ENCODE data around the gene BAHCC1.
A peak's percentile ranks its signal among the peaks of the same experiment; 100 is the strongest.

The BAHCC1 gene

GRCh38 chr17:81401723-81402529 lies 6.7 kb downstream of the BAHCC1 start:
- Histone ChIP-seq H3K27me3 (ENCODE audit: insufficient read depth, insufficient read length) (peaks cover 38% of the 10 kb centered on the region), H3K4me3 (ENCODE audit: insufficient read length, low read depth) (no peak overlapping the region), H3K9ac (ENCODE audit: insufficient read length, low read depth) (peak overlapping the region; percentile 50), H3K9me3 (ENCODE audit: insufficient read depth, low read length) (no peaks in the 10 kb centered on the region), H3K36me3 (ENCODE audit: insufficient read depth, insufficient read length, low read length) (no peaks in the 10 kb centered on the region), H3K4me1 (ENCODE audit: insufficient read depth, insufficient read length) (peaks cover 31% of the 10 kb centered on the region)
- no peak for DNase-seq (ENCODE audit: low read depth, low spot score)
- TF ChIP-seq SUZ12 (IDR thresholded peaks at IDR 0.05; ENCODE audit: extremely low read depth, insufficient read depth, insufficient read length) = no peak
- no peak for TF ChIP-seq ZNF274 (IDR thresholded peaks at IDR 0.05; ENCODE audit: low read depth, low read length)
- no peak for TF ChIP-seq YY1 (IDR thresholded peaks at IDR 0.05; ENCODE audit: insufficient read depth, insufficient read length)

- no peaks in the 10 kb centered on the region for H3K36me3 ChIP-seq (ENCODE audit: insufficient read depth, insufficient read length, low read length)
- H3K9ac ChIP-seq (ENCODE audit: insufficient read length, low read depth) = peak overlapping the region; percentile 50
- TF ChIP-seq SUZ12 (IDR thresholded peaks at IDR 0.05; ENCODE audit: extremely low read depth, insufficient read depth, insufficient read length) (no peak), ZNF274 (IDR thresholded peaks at IDR 0.05; ENCODE audit: low read depth, low read length) (no peak), YY1 (IDR thresholded peaks at IDR 0.05; ENCODE audit: insufficient read depth, insufficient read length) (no peak)
- no peaks in the 10 kb centered on the region for H3K9me3 ChIP-seq (ENCODE audit: insufficient read depth, low read length)
- peaks cover 31% of the 10 kb centered on the region for H3K4me1 ChIP-seq (ENCODE audit: insufficient read depth, insufficient read length)
- no peak overlapping the region for H3K4me3 ChIP-seq (ENCODE audit: insufficient read length, low read depth)
- no peak for DNase-seq (ENCODE audit: low read depth, low spot score)
- peaks cover 38% of the 10 kb centered on the region for H3K27me3 ChIP-seq (ENCODE audit: insufficient read depth, insufficient read length)
Observed at GRCh38 chr17:81402530-81402941, 7.3 kb downstream of the BAHCC1 start.

- H3K9me3 ChIP-seq (ENCODE audit: insufficient read depth, low read length) = no peaks in the 10 kb centered on the region
- peaks cover 33% of the 10 kb centered on the region for H3K27me3 ChIP-seq (ENCODE audit: insufficient read depth, insufficient read length)
- peaks cover 29% of the 10 kb centered on the region for H3K4me1 ChIP-seq (ENCODE audit: insufficient read depth, insufficient read length)
- no peak for DNase-seq (ENCODE audit: low read depth, low spot score)
- no peaks in the 10 kb centered on the region for H3K36me3 ChIP-seq (ENCODE audit: insufficient read depth, insufficient read length, low read length)
- H3K9ac ChIP-seq (ENCODE audit: insufficient read length, low read depth) = peak overlapping the region; percentile 50
- H3K4me3 ChIP-seq (ENCODE audit: insufficient read length, low read depth) = no peak overlapping the region
- TF ChIP-seq YY1 (IDR thresholded peaks at IDR 0.05; ENCODE audit: insufficient read depth, insufficient read length) (no peak), ZNF274 (IDR thresholded peaks at IDR 0.05; ENCODE audit: low read depth, low read length) (no peak), SUZ12 (IDR thresholded peaks at IDR 0.05; ENCODE audit: extremely low read depth, insufficient read depth, insufficient read length) (no peak)
Observed at GRCh38 chr17:81402981-81403467, 7.8 kb downstream of the BAHCC1 start.

GRCh38 chr17:81403671-81404534 lies 8.6 kb downstream of the BAHCC1 start:
- no peak overlapping the region for H3K9ac ChIP-seq (ENCODE audit: insufficient read length, low read depth)
- H3K27me3 ChIP-seq (ENCODE audit: insufficient read depth, insufficient read length) = peaks cover 24% of the 10 kb centered on the region
- no peaks in the 10 kb centered on the region for H3K36me3 ChIP-seq (ENCODE audit: insufficient read depth, insufficient read length, low read length)
- TF ChIP-seq ZNF274 (IDR thresholded peaks at IDR 0.05; ENCODE audit: low read depth, low read length) = no peak
- TF ChIP-seq SUZ12 (IDR thresholded peaks at IDR 0.05; ENCODE audit: extremely low read depth, insufficient read depth, insufficient read length) = no peak
- no peak for TF ChIP-seq YY1 (IDR thresholded peaks at IDR 0.05; ENCODE audit: insufficient read depth, insufficient read length)
- H3K9me3 ChIP-seq (ENCODE audit: insufficient read depth, low read length) = no peaks in the 10 kb centered on the region
- H3K4me3 ChIP-seq (ENCODE audit: insufficient read length, low read depth) = no peak overlapping the region
- DNase-seq (ENCODE audit: low read depth, low spot score) = no peak
- peaks cover 30% of the 10 kb centered on the region for H3K4me1 ChIP-seq (ENCODE audit: insufficient read depth, insufficient read length)

- DNase-seq (ENCODE audit: low read depth, low spot score) = no peak
- H3K27me3 ChIP-seq (ENCODE audit: insufficient read depth, insufficient read length) = peaks cover 21% of the 10 kb centered on the region
Observed at GRCh38 chr17:81404558-81405165, 9.4 kb downstream of the BAHCC1 start.

GRCh38 chr17:81405411-81405872 lies 10.2 kb downstream of the BAHCC1 start:
- H3K4me3 ChIP-seq (ENCODE audit: insufficient read length, low read depth) = no peak overlapping the region
- H3K9ac ChIP-seq (ENCODE audit: insufficient read length, low read depth) = peak overlapping the region; percentile 44
- peaks cover 13% of the 10 kb centered on the region for H3K27me3 ChIP-seq (ENCODE audit: insufficient read depth, insufficient read length)
- H3K4me1 ChIP-seq (ENCODE audit: insufficient read depth, insufficient read length) = peaks cover 40% of the 10 kb centered on the region
- TF ChIP-seq YY1 (IDR thresholded peaks at IDR 0.05; ENCODE audit: insufficient read depth, insufficient read length) (no peak), ZNF274 (IDR thresholded peaks at IDR 0.05; ENCODE audit: low read depth, low read length) (no peak), SUZ12 (IDR thresholded peaks at IDR 0.05; ENCODE audit: extremely low read depth, insufficient read depth, insufficient read length) (no peak)
- no peaks in the 10 kb centered on the region for H3K36me3 ChIP-seq (ENCODE audit: insufficient read depth, insufficient read length, low read length)
- no peak for DNase-seq (ENCODE audit: low read depth, low spot score)
- H3K9me3 ChIP-seq (ENCODE audit: insufficient read depth, low read length) = no peaks in the 10 kb centered on the region

More at GRCh38 chr17:81404558-81405165, 9.4 kb downstream of the BAHCC1 start:
- peaks cover 35% of the 10 kb centered on the region for H3K4me1 ChIP-seq (ENCODE audit: insufficient read depth, insufficient read length)
- no peak overlapping the region for H3K9ac ChIP-seq (ENCODE audit: insufficient read length, low read depth)
- no peak overlapping the region for H3K4me3 ChIP-seq (ENCODE audit: insufficient read length, low read depth)
- no peaks in the 10 kb centered on the region for H3K9me3 ChIP-seq (ENCODE audit: insufficient read depth, low read length)
- no peaks in the 10 kb centered on the region for H3K36me3 ChIP-seq (ENCODE audit: insufficient read depth, insufficient read length, low read length)
- TF ChIP-seq SUZ12 (IDR thresholded peaks at IDR 0.05; ENCODE audit: extremely low read depth, insufficient read depth, insufficient read length) (no peak), ZNF274 (IDR thresholded peaks at IDR 0.05; ENCODE audit: low read depth, low read length) (no peak), YY1 (IDR thresholded peaks at IDR 0.05; ENCODE audit: insufficient read depth, insufficient read length) (no peak)

All from NT2/D1 (cell line).